ENCODE results near the gene PCSK9. TPM values are rescaled to one million over a fixed set of nuclear protein-coding genes. Genes with fewer than 3 reads are reported as not detected.

PCSK9 gene
- total RNA-seq, 2 experiments from 2014 or later = not detected

- Histone ChIP-seq H3K4me1 (ENCODE audit: insufficient read depth, low read length) (no peaks in the 10 kb centered on the region), H3K9me3 (ENCODE audit: control insufficient read depth in 1 of 2, insufficient read depth in 1 of 2, low read length in 2 of 2) (no peaks in the 10 kb centered on the region), H3K27ac (ENCODE audit: low read depth in 1 of 2, low read length in 2 of 2) (no peak overlapping the region), H3K4me3 (ENCODE audit: low read length) (no peak overlapping the region), H3K27me3 (ENCODE audit: control insufficient read depth in 1 of 2, insufficient read depth in 2 of 2, low read length in 2 of 2) (no peaks in the 10 kb centered on the region), H3K36me3 (ENCODE audit: insufficient read depth, low read length) (peaks cover 99% of the 10 kb centered on the region)
- ATAC-seq (ENCODE audit: poor library complexity) (no peak), DNase-seq (no peak)
- no peaks in the 10 kb centered on the region for H3K27me3 Mint-ChIP-seq
- H3K4me1 Mint-ChIP-seq (ENCODE audit: low read depth) = no peaks in the 10 kb centered on the region
- ChIA-PET CTCF (interaction anchor here (1.6 kb wide), 1 partner anchor 9 kb away, joined by 3 read pairs; no protein-coding TSS in a partner anchor), POLR2A (interaction anchor here (1.0 kb wide), 1 partner anchor 13 kb away, joined by 3 read pairs; no protein-coding TSS in a partner anchor)
- H3K27ac Mint-ChIP-seq = no peak overlapping the region
- TF ChIP-seq, protein P1, sequence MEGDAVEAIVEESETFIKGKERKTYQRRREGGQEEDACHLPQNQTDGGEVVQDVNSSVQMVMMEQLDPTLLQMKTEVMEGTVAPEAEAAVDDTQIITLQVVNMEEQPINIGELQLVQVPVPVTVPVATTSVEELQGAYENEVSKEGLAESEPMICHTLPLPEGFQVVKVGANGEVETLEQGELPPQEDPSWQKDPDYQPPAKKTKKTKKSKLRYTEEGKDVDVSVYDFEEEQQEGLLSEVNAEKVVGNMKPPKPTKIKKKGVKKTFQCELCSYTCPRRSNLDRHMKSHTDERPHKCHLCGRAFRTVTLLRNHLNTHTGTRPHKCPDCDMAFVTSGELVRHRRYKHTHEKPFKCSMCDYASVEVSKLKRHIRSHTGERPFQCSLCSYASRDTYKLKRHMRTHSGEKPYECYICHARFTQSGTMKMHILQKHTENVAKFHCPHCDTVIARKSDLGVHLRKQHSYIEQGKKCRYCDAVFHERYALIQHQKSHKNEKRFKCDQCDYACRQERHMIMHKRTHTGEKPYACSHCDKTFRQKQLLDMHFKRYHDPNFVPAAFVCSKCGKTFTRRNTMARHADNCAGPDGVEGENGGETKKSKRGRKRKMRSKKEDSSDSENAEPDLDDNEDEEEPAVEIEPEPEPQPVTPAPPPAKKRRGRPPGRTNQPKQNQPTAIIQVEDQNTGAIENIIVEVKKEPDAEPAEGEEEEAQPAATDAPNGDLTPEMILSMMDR (IDR thresholded peaks at IDR 0.05) = no peak
- intact Hi-C loops (cut with DNase I, micrococcal nuclease) = loop anchor here in 1 of 2 experiments (10.0 kb wide), 1 partner anchor 195 kb away; no protein-coding TSS in a partner anchor
- H3K36me3 Mint-ChIP-seq (ENCODE audit: low read depth) = peaks cover 99% of the 10 kb centered on the region
- no peaks in the 10 kb centered on the region for H3K9me3 Mint-ChIP-seq
- no peak overlapping the region for H3K4me3 Mint-ChIP-seq
These were observed 40.3 kb downstream of the PCSK9 start for GRCh38 chr1:55079651-55080050.

DNA sequence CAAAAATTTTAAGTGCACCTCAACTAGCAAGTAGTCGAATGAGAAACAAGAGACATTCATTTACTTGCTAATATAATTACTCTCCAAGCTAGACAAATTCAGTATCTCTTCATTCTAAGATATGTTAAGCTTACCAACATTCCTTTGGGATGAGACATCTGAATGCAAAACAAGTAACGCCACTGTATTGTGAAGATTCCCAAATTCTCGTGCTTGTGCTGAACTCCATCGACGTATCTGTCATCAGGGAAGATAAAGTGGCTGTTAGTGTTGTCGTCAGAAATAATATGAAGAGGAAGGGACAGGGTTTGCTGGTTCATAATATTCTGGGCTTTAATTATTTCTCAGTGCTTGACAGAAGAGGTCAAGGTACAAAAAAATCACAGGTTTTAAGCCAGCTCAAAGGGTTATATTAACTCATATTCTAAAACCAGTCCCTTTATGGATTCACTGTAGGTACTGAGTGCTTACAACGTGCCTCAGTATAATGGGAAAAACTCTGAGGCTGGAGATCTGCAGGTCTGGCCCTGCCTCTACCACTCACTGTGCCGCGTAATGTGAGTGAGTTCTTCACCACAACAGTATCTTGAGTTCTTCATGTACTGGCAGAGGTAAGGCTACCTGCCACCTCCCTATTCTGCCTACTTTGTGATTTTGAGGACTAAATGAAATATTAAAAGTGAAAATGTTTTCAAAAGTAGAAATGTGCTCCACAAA is 42.0 kb downstream of the PCSK9 start:
- H3K4me3 Mint-ChIP-seq = no peak overlapping the region
- H3K9me3 ChIP-seq (ENCODE audit: control insufficient read depth in 1 of 2, insufficient read depth in 1 of 2, low read length in 2 of 2) = no peaks in the 10 kb centered on the region
- H3K27me3 Mint-ChIP-seq = no peaks in the 10 kb centered on the region
- intact Hi-C loops (cut with DNase I, micrococcal nuclease) = no loop called here
- DNase-seq (no peak), ATAC-seq (ENCODE audit: poor library complexity) (no peak)
- ChIA-PET POLR2A (no interaction called here), CTCF (no interaction called here)
- no peaks in the 10 kb centered on the region for H3K9me3 Mint-ChIP-seq
- H3K4me1 ChIP-seq (ENCODE audit: insufficient read depth, low read length) = no peaks in the 10 kb centered on the region
- no peak overlapping the region for H3K4me3 ChIP-seq (ENCODE audit: low read length)
- H3K27ac Mint-ChIP-seq = no peak overlapping the region
- H3K4me1 Mint-ChIP-seq (ENCODE audit: low read depth) = no peaks in the 10 kb centered on the region
- H3K36me3 ChIP-seq (ENCODE audit: insufficient read depth, low read length) = peaks cover 99% of the 10 kb centered on the region
- no peak overlapping the region for H3K27ac ChIP-seq (ENCODE audit: low read depth in 1 of 2, low read length in 2 of 2)
- TF ChIP-seq, protein P1 (IDR thresholded peaks at IDR 0.05) = no peak
- no peaks in the 10 kb centered on the region for H3K27me3 ChIP-seq (ENCODE audit: control insufficient read depth in 1 of 2, insufficient read depth in 2 of 2, low read length in 2 of 2)
- H3K36me3 Mint-ChIP-seq (ENCODE audit: low read depth) = peaks cover 99% of the 10 kb centered on the region

DNA sequence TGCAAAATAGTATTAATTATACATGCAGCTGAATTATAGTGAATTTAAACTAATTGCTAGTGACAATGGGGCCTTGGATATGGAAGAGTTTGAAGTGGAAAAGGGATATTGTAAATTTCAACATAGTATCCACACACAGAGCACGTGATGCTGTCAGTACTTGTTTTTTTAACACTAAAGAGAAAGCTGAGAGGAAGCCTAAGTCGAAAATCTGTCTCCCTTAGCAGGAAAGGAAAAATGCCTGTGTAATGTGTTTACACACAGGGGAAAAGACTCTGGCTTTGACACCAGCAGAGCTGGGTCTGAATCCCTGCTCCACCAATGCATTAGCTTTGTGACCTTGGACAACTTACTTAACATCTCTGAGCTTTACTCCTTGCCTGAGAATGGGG is 42.6 kb downstream of the PCSK9 start:
- H3K36me3 ChIP-seq (ENCODE audit: insufficient read depth, low read length) = peaks cover 100% of the 10 kb centered on the region
- H3K9me3 ChIP-seq (ENCODE audit: control insufficient read depth in 1 of 2, insufficient read depth in 1 of 2, low read length in 2 of 2) = no peaks in the 10 kb centered on the region
- H3K27ac Mint-ChIP-seq = no peak overlapping the region
- H3K27me3 Mint-ChIP-seq = no peaks in the 10 kb centered on the region
- no peak overlapping the region for H3K4me3 Mint-ChIP-seq
- ATAC-seq (ENCODE audit: poor library complexity) = no peak
- H3K4me3 ChIP-seq (ENCODE audit: low read length) = no peak overlapping the region
- no peak overlapping the region for H3K27ac ChIP-seq (ENCODE audit: low read depth in 1 of 2, low read length in 2 of 2)
- TF ChIP-seq, protein P1 (IDR thresholded peaks at IDR 0.05) = no peak
- POLR2A ChIA-PET = no interaction called here
- intact Hi-C loops (cut with DNase I, micrococcal nuclease) = no loop called here
- H3K27me3 ChIP-seq (ENCODE audit: control insufficient read depth in 1 of 2, insufficient read depth in 2 of 2, low read length in 2 of 2) = no peaks in the 10 kb centered on the region
- no peaks in the 10 kb centered on the region for H3K9me3 Mint-ChIP-seq
- H3K4me1 Mint-ChIP-seq (ENCODE audit: low read depth) = no peaks in the 10 kb centered on the region
- no peak for DNase-seq
- H3K36me3 Mint-ChIP-seq (ENCODE audit: low read depth) = peaks cover 96% of the 10 kb centered on the region
- H3K4me1 ChIP-seq (ENCODE audit: insufficient read depth, low read length) = no peaks in the 10 kb centered on the region
- CTCF ChIA-PET = no interaction called here

Measured in CD4-positive, alpha-beta T cell (primary cell).